PFSK-1 (cell line): ENCODE data around the gene CIB1.

Experiments used
- FOXP2 ChIP-seq: optimal IDR thresholded peaks from 2 replicates; pipeline ENCODE3; 2011; ENCODE audit warnings: borderline replicate concordance, control low read depth, inconsistent platforms; ENCODE audit not compliant: insufficient read depth; ENCODE audit errors: extremely low read length, extremely low read depth
- POLR2AphosphoS5 ChIP-seq: IDR thresholded peaks from 2 replicates; pipeline ENCODE4 v1.6.1; 2012; ENCODE audit warnings: low read depth, mild to moderate bottlenecking, control low read depth, low read length, moderate library complexity
- REST ChIP-seq, 2 experiments: IDR thresholded peaks; 2 replicates each; pipeline versions ENCODE4 v1.6.1 to v1.8.0; 2011 to 2012; ENCODE audit warnings: low read depth in 2 of 2, low read length in 2 of 2, control low read depth in 1 of 2, inconsistent platforms in 1 of 2, mild to moderate bottlenecking in 1 of 2, moderate library complexity in 1 of 2; ENCODE audit not compliant: insufficient read depth in 1 of 2
- SIN3A ChIP-seq: IDR thresholded peaks from 2 replicates; pipeline ENCODE4 v1.6.1; 2012; ENCODE audit warnings: mild to moderate bottlenecking, low read length, moderate library complexity, borderline replicate concordance; ENCODE audit not compliant: insufficient read depth
- TAF1 ChIP-seq: IDR thresholded peaks from 2 replicates; pipeline ENCODE4 v1.6.1; 2012; ENCODE audit warnings: low read length, control low read depth, borderline replicate concordance; ENCODE audit not compliant: insufficient read depth

Gene CIB1

GRCh38 chr15:90243943-90244639 lies 10.3 kb upstream of the CIB1 start:
- TF ChIP-seq POLR2AphosphoS5 (no peak), REST (IDR thresholded peaks at IDR 0.05; ENCODE audit: insufficient read depth in 1 of 2, low read depth in 2 of 2, low read length in 2 of 2) (no peak), TAF1 (no peak), FOXP2 (no peak), SIN3A (no peak)

GRCh38 chr15:90241343-90242192 lies 7.8 kb upstream of the CIB1 start:
- TF ChIP-seq POLR2AphosphoS5 (no peak), FOXP2 (no peak), REST (IDR thresholded peaks at IDR 0.05; ENCODE audit: insufficient read depth in 1 of 2, low read depth in 2 of 2, low read length in 2 of 2) (no peak), TAF1 (no peak), SIN3A (no peak)

GRCh38 chr15:90240856-90241255 lies 7.1 kb upstream of the CIB1 start:
- TF ChIP-seq POLR2AphosphoS5 = no peak

GRCh38 chr15:90239371-90239770 lies 5.6 kb upstream of the CIB1 start:
- TF ChIP-seq POLR2AphosphoS5 = no peak

GRCh38 chr15:90234096-90234988 lies 601 bp upstream of the CIB1 start, which contains the start of gene GDPGP1:
TSS of gene GDPGP1 (plus strand) at chr15:90234209. CDS start at chr15:90240909, 6,700 bp downstream.
- TF ChIP-seq POLR2AphosphoS5 (peak; percentile 89), REST (IDR thresholded peaks at IDR 0.05; ENCODE audit: insufficient read depth in 1 of 2, low read depth in 2 of 2, low read length in 2 of 2) (no peak), FOXP2 (peak; percentile 77), SIN3A (no peak), TAF1 (no peak; the same call in 1 of the 2 replicates)
